HCEC 1CT (cell line): ENCODE results near the gene RNF7.
"Not testable (repeated sequence)": the region's sequence is repeated elsewhere in the genome, so short reads cannot be mapped to it uniquely, and the experiment has no call there.

Experiments used
- DNase-seq: peaks from one replicate; pipeline ENCODE4 v3.0.0-alpha.2; 2017

The RNF7 gene

DNA sequence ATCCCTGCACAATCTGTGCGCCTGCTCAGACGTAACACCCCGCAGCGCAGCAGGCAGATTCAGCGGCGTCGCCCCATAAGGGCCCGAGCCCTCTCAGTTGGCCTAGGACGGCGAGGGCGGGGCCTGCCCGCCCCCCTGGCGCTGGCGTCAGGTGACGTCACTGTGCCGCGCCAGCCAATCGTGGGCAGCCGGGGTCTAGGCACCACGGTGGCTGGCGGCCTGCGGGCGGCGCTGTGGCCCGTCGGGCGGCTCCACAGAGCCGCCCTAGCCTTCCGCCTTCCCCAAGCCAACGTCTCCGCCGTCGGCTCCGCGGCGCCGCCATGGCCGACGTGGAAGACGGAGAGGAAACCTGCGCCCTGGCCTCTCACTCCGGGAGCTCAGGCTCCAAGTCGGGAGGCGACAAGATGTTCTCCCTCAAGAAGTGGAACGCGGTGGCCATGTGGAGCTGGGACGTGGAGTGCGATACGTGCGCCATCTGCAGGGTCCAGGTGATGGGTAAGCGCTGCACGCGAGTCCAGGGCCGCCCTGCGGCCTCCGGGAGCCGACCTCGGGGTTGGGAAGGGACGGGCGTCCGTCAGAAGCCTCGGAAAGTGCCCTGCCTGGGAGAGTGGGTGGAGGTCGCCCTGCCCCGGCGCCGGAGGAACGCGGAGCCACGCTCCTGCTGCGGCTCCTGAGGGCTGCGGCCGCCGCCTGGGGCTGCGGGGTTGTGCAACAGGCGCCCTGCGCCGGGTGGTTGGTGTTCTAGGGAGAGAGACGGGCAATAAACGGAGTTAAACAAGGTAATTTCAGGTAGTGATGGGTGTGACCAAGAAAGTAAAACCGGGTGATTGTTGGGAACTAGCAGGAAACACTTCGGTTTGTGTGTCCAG, at the start of gene RNF7:
Gene RNF7, plus strand, starts transcription at position 277 of the 869 bp plus-strand sequence. Its CDS starts 44 bp downstream, at position 321.
- DNase-seq: peak; percentile 95

DNA sequence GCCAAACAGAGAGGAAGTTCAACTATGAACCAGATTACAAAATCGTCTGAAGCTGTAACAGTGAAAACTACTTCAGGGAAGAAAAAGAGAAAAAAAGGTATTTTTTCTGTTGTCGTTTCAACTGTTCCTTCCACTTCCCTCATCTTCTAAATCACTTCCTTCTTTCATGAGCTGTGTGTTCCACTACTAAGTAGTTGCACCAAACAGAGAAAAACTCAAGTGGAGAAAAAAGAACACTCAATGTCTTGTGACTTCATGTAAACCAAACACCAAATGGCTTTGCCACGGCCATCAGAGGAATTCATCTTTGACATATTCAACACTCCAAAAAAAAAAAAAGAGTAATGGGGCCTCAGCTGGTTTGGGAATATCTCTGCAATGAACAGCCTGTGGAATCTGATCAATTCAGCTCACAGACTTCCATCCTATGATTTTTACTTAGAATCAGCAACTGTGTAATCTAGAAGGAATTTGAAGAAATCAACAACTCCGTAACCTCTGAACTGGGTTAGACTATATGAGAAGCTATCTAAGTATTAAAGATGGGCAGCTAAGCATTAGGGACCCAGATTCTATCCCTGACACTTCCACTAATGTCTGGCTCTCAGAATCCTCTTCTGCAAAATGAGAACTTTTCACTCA, 47.5 kb upstream of the RNF7 start:
- peak; percentile 2 for DNase-seq

DNA sequence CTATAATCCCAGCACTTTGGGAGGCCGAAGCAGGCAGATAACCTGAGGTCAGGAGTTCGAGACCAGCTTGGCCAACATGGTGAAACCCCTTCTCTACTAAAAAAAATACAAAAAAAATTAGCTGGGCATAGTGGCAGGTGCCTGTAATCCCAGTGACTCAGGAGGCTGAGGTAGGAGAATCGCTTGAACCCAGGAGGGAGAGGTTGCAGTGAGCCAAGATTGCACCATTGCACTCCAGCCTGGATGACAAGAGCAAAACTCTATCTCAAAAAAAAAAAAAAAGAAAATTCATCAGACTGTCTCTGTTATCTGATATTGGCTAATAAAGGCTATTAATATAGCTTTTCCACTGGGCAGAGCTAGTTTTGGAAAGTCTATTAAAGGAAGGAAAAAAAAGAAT, 46.6 kb upstream of the RNF7 start:
- not testable (repeated sequence) for DNase-seq

DNA sequence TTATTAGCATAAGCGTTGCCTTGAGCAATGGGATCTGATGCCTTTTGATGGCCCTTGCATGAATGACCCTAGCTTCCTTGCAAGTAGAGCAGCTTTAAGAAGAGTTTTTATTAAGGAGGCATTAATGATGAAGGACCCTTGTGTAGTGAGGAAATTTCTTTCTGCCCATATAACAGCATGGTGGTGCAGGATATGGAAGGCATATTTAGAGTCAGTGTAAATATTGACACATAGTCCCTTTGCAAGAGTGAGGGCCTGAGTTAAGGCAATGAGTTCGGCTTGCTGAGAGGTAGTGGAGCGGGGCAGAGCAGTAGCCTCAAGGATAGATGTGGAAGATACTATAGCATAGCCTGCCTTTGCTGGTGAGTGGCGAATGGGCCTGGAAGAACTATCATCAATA, 45.1 kb upstream of the RNF7 start:
- not testable (repeated sequence) for DNase-seq

GRCh38 chr3:141699324-141699723, 38.8 kb upstream of the RNF7 start:
- no peak for DNase-seq

DNA sequence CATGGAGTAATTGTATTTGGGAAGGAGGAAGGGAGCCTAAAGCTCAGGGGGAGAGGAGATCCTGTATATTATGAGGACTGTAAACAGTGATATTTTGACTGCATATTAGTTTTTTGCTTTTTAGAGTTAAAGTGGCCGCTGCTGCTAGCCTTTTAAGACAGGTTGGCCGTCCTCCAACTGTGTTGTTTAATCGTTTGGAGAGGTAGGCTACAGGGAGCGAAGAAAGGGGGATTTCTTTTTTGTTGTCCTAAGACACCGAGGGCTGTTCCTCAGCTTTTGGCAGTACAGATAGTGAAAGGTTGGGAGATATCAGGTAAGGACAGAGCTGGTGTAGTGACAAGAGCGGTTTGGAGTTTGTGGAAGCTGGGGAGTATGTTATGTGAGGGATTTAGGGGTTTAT, 38.2 kb upstream of the RNF7 start:
- no peak for DNase-seq

GRCh38 chr3:141703367-141703766, 34.7 kb upstream of the RNF7 start:
- DNase-seq: not testable (repeated sequence)

DNA sequence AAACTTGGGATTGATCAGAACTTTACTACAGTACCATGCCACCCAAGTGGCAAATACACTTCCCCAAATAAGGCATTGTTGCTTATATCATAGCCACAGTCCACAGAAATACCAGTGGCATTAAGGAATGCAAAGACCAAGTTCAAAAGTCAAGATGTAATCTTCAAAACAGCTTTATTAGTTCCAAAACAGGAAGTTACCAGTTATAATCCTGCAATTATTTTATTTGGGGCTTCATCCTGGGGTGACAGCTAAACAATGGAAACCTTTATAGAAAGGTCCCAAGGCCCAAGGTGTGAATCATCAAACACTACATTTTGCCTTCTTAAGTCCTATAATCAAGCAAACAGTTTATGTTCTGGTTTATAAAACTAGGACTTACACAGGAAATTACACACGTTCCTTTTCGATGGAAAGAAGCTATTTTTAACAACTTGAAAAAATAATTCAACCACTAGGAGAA, 30.3 kb upstream of the RNF7 start:
- DNase-seq: peak; percentile 49

DNA sequence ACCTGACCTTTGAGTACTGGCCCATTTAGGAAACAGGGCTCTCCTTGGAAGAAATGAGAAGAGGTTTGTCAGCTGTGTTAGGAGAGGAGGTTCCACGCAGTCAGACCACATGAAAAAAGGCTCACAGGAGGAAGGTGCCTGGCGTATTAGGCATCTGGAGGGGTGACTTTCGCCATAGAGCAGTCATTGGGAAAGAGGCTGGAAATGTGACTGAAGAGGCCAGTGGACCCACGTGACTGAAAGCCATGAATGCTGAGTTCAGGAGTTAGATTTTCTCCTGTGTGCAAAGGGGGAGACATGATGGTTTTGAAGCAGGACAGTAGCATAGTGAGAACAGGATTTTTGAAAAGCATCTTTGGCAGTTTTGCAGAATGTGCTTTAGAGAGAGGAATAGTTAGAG, 29.7 kb upstream of the RNF7 start:
- DNase-seq: no peak

DNA sequence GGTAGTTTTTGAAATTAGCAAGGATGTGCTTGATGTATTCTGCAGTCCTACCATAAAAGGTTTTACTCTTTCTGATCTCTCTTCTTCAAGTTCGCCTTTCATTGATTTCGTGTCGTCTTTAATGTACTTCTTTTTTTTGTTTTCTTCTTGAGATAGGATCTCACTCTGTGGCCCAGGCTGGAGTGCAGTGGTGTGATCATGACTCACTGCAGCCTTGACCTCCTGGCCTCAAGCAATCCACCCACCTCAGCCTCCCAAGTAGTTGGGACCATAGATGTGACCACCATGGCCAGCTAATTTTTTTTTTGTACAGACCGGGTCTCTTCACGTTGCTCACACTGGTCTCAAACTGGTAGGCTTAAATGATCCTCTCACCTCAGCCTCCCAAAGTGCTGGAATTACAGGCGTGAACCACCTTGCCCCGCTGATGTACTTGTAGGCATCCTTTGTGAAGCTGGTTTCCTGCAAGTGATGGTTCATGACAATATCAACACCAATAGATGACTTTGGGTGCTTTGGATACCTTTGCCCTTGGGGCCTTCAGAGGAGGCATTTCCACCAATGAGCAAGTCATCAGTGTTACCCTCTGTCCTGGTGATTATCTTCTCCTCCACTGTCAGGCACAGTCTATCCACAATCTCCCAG, 28.9 kb upstream of the RNF7 start:
- no peak for DNase-seq

GRCh38 chr3:141710121-141710520, 28.0 kb upstream of the RNF7 start:
- no peak for DNase-seq

DNA sequence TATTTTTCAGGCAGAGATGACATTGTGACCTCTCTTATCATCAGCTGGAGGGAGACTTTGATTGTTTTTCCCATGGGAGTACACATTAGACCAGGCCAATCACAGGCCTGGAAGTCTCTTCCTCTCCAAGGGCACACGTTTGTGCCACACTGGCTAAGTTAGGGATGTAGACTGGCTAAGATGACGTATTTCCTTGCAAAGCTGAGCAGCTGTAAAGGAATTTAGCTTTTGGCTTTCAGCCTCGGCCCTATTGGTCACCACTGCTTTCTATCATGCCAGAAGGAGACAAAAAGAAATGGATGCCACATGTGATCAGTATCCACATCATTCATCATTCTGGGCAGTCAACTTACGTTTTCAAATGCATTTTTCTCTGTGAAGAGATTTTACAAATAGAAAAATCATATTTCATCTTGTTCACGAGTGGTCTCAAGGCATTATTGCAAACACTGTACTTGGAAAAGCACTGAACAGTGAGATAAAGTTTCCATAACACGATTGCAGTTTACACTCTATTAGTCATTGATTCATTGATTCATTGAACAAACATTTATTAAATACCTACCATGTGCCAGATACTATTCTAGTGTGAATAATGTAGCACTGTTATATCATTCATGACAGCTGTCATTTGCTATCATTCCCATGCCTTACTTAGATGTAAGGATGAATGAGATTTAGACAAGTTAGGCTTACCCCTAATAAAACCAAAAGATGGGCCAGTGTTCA, 27.0 kb upstream of the RNF7 start:
- DNase-seq: peak; percentile 89

- DNase-seq: no peak
Observed at GRCh38 chr3:141714671-141715070, 23.4 kb upstream of the RNF7 start.

GRCh38 chr3:141722081-141722480, 16.0 kb upstream of the RNF7 start:
- DNase-seq: no peak

- DNase-seq: no peak
Observed at GRCh38 chr3:141722648-141723047, 15.4 kb upstream of the RNF7 start.

GRCh38 chr3:141723255-141723654, 14.8 kb upstream of the RNF7 start:
- DNase-seq: no peak

- DNase-seq: no peak
Observed at GRCh38 chr3:141724186-141724585, 13.9 kb upstream of the RNF7 start.

DNA sequence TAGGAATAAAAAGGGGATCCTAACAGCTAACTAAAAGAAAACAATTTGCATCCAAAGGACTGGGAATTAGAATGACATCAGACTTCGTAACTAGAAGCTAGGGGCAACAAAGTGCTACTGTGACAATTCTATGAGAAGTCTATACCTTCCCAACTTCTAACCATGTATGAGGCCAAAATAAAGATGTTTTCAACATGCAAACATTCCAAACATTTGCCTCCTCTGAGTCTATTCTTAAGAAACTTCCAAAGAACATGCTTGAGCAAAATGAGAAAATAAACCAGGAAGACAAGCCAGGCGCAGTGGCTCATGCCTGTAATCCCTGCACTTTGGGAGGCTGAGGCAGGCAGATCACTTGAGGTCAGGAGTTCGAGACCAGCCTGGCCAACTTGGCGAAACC, 13.1 kb upstream of the RNF7 start:
- DNase-seq: no peak

DNA sequence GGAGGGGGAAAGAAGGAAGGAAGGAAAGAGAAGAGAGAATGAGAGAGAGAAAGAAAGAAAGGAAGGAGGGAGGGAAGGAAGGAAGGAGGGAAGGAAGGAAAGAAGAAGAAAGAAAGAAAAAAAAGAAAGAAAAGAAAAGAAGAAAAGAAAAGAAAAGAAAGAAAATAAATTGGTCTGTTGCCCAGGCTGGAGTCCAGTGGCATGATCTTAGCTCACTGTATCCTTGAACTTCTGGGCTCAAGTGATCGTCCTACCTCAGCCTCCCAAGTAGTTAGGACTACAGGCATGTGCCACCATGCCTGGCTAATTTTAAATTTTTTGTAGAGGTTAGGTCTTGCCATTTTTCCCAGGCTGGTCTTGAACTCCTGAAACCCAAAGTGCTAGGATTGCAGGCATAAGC, 11.6 kb upstream of the RNF7 start:
- DNase-seq: no peak

GRCh38 chr3:141728355-141728892, 9.7 kb upstream of the RNF7 start:
- DNase-seq: no peak

DNA sequence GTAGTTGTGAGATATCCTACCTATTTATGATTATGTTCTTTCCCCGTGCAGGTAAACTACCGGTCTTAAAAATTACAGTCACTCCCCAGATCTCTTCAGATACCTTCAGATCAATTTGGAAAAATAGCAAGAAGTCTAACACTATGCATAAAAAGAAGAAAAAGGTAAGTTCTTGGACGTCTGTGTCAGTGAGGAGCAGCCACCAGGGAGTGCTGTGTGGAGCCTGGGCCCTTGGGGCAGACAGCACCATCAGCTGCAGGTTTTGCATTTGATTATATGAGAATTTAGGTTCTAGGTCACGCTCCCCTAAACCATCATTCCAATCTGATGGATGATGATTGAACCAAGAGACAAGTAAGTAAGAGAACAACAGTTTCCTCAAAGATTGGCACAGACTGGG, 8.9 kb upstream of the RNF7 start:
- no peak for DNase-seq

DNA sequence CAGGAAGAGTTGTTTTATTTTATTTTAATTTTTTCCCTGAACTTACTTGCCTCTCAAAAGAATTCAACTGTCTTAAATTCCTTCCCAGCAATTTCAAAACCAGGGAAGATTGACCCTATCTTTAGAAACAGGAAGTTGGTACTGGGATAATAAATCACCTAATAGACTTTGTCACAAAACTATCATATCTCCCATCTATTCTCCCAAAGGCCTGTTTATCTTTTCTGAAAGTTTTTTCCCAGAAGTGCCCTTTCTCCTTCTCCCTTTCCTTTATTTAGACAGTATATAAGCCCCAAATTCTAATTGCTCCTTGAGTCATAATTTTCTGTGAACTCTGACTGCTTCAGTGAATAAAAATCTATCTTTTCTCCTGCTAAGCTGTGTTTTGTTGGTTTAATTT, 2.9 kb upstream of the RNF7 start:
- DNase-seq: no peak
